Measurements from ENCODE around the gene VEGFA.

The VEGFA gene

GRCh38 chr6:43736211-43736786 lies 33.7 kb upstream of the VEGFA start:
- H3K4me1 Mint-ChIP-seq: peaks cover 34% of the 10 kb centered on the region
- no peaks in the 10 kb centered on the region for H3K27me3 Mint-ChIP-seq
- H3K9me3 Mint-ChIP-seq: no peaks in the 10 kb centered on the region
- H3K36me3 Mint-ChIP-seq: no peaks in the 10 kb centered on the region
- no peak overlapping the region for H3K27ac Mint-ChIP-seq
- no peak overlapping the region for H3K4me3 Mint-ChIP-seq

- H3K27ac Mint-ChIP-seq: no peak overlapping the region
- H3K4me1 Mint-ChIP-seq: peaks cover 34% of the 10 kb centered on the region
- H3K4me3 Mint-ChIP-seq: no peak overlapping the region
These were observed 33.2 kb upstream of the VEGFA start for GRCh38 chr6:43736844-43737243.

GRCh38 chr6:43737272-43738081 lies 32.5 kb upstream of the VEGFA start:
- peak overlapping the region; percentile 36 for H3K27ac Mint-ChIP-seq
- H3K4me3 Mint-ChIP-seq: no peak overlapping the region
- no peaks in the 10 kb centered on the region for H3K27me3 Mint-ChIP-seq
- peaks cover 28% of the 10 kb centered on the region for H3K4me1 Mint-ChIP-seq
- no peaks in the 10 kb centered on the region for H3K36me3 Mint-ChIP-seq
- H3K9me3 Mint-ChIP-seq: no peaks in the 10 kb centered on the region

More at GRCh38 chr6:43736844-43737243, 33.2 kb upstream of the VEGFA start:
- no peaks in the 10 kb centered on the region for H3K27me3 Mint-ChIP-seq
- H3K9me3 Mint-ChIP-seq: no peaks in the 10 kb centered on the region
- no peaks in the 10 kb centered on the region for H3K36me3 Mint-ChIP-seq

- peak overlapping the region; percentile 36 for H3K27ac Mint-ChIP-seq
- H3K4me1 Mint-ChIP-seq: peaks cover 21% of the 10 kb centered on the region
- no peaks in the 10 kb centered on the region for H3K9me3 Mint-ChIP-seq
- no peaks in the 10 kb centered on the region for H3K27me3 Mint-ChIP-seq
- H3K4me3 Mint-ChIP-seq: no peak overlapping the region
- no peaks in the 10 kb centered on the region for H3K36me3 Mint-ChIP-seq
These were observed 31.7 kb upstream of the VEGFA start for GRCh38 chr6:43738267-43738676.

GRCh38 chr6:43738877-43739641 lies 31.0 kb upstream of the VEGFA start:
- Mint-ChIP-seq H3K4me3 (no peak overlapping the region), H3K27ac (no peak overlapping the region), H3K9me3 (no peaks in the 10 kb centered on the region), H3K4me1 (peaks cover 13% of the 10 kb centered on the region), H3K27me3 (no peaks in the 10 kb centered on the region), H3K36me3 (no peaks in the 10 kb centered on the region)

- Mint-ChIP-seq H3K27ac (no peak overlapping the region), H3K9me3 (no peaks in the 10 kb centered on the region), H3K27me3 (no peaks in the 10 kb centered on the region), H3K4me1 (peaks cover 9% of the 10 kb centered on the region), H3K4me3 (no peak overlapping the region), H3K36me3 (no peaks in the 10 kb centered on the region)
These were observed 30.3 kb upstream of the VEGFA start for GRCh38 chr6:43739642-43740091.

- Mint-ChIP-seq H3K4me3 (no peak overlapping the region), H3K9me3 (no peaks in the 10 kb centered on the region), H3K27me3 (no peaks in the 10 kb centered on the region), H3K36me3 (no peaks in the 10 kb centered on the region), H3K4me1 (peaks cover 2% of the 10 kb centered on the region), H3K27ac (no peak overlapping the region)
These were observed 29.6 kb upstream of the VEGFA start for GRCh38 chr6:43740321-43740960.

- H3K36me3 Mint-ChIP-seq: no peaks in the 10 kb centered on the region
- no peak overlapping the region for H3K27ac Mint-ChIP-seq
- no peaks in the 10 kb centered on the region for H3K9me3 Mint-ChIP-seq
- no peaks in the 10 kb centered on the region for H3K4me1 Mint-ChIP-seq
- H3K4me3 Mint-ChIP-seq: no peak overlapping the region
- no peaks in the 10 kb centered on the region for H3K27me3 Mint-ChIP-seq
These were observed 28.8 kb upstream of the VEGFA start for GRCh38 chr6:43740961-43741764.

- no peak overlapping the region for H3K27ac Mint-ChIP-seq
These were observed 28.2 kb upstream of the VEGFA start for GRCh38 chr6:43741829-43742228.

GRCh38 chr6:43742285-43742684 lies 27.7 kb upstream of the VEGFA start:
- no peaks in the 10 kb centered on the region for H3K4me1 Mint-ChIP-seq
- no peak overlapping the region for H3K4me3 Mint-ChIP-seq
- no peaks in the 10 kb centered on the region for H3K9me3 Mint-ChIP-seq
- H3K27me3 Mint-ChIP-seq: peaks cover 2% of the 10 kb centered on the region
- no peak overlapping the region for H3K27ac Mint-ChIP-seq
- no peaks in the 10 kb centered on the region for H3K36me3 Mint-ChIP-seq

More at GRCh38 chr6:43741829-43742228, 28.2 kb upstream of the VEGFA start:
- no peaks in the 10 kb centered on the region for H3K9me3 Mint-ChIP-seq
- H3K36me3 Mint-ChIP-seq: no peaks in the 10 kb centered on the region
- no peaks in the 10 kb centered on the region for H3K4me1 Mint-ChIP-seq
- no peaks in the 10 kb centered on the region for H3K27me3 Mint-ChIP-seq
- H3K4me3 Mint-ChIP-seq: no peak overlapping the region

- no peaks in the 10 kb centered on the region for H3K4me1 Mint-ChIP-seq
- H3K4me3 Mint-ChIP-seq: no peak overlapping the region
- H3K9me3 Mint-ChIP-seq: no peaks in the 10 kb centered on the region
- no peaks in the 10 kb centered on the region for H3K36me3 Mint-ChIP-seq
- no peak overlapping the region for H3K27ac Mint-ChIP-seq
- peaks cover 2% of the 10 kb centered on the region for H3K27me3 Mint-ChIP-seq
These were observed 26.9 kb upstream of the VEGFA start for GRCh38 chr6:43742931-43743632.

- Mint-ChIP-seq H3K27ac (peak overlapping the region; percentile 8), H3K4me1 (no peaks in the 10 kb centered on the region), H3K4me3 (no peak overlapping the region), H3K9me3 (no peaks in the 10 kb centered on the region), H3K27me3 (peaks cover 2% of the 10 kb centered on the region), H3K36me3 (no peaks in the 10 kb centered on the region)
These were observed 26.2 kb upstream of the VEGFA start for GRCh38 chr6:43743682-43744381.

GRCh38 chr6:43744491-43744890 lies 25.5 kb upstream of the VEGFA start:
- peaks cover 2% of the 10 kb centered on the region for H3K27me3 Mint-ChIP-seq
- no peak overlapping the region for H3K4me3 Mint-ChIP-seq
- no peaks in the 10 kb centered on the region for H3K9me3 Mint-ChIP-seq
- H3K36me3 Mint-ChIP-seq: no peaks in the 10 kb centered on the region
- peak overlapping the region; percentile 8 for H3K27ac Mint-ChIP-seq
- H3K4me1 Mint-ChIP-seq: no peaks in the 10 kb centered on the region

Data from activated naive CD4-positive, alpha-beta T cell treated with anti-CD3 and anti-CD28 coated beads, Interleukin-2, amount 50 U/mL, for 24 hours (primary cell).